C4-2B (cell line): ENCODE data around the gene FHOD3.
"Not testable (repeated sequence)": the region's sequence is repeated elsewhere in the genome, so short reads cannot be mapped to it uniquely, and the experiment has no call there.

ENCODE experiments used
- CTCF ChIP-seq: fragments of 450-650 bp; conservative IDR thresholded peaks from 2 replicates; pipeline ENCODE4 v1.5.1; 2017; ENCODE audit warnings: mild to moderate bottlenecking
- ZFX ChIP-seq: fragments of 450-650 bp; IDR thresholded peaks from 2 replicates; pipeline ENCODE4 v1.6.1; 2017

- TF ChIP-seq CTCF, ZFX: not testable (repeated sequence)
Measured at GRCh38 chr18:36721351-36721750, 423.8 kb downstream of the FHOD3 start.
